Lower lobe of right lung (tissue), 2 donors: Measurements from ENCODE around the gene SYNE2. TPM values are rescaled to one million over a fixed set of nuclear protein-coding genes. Genes with fewer than 3 reads are reported as not detected.

Source experiments
- ATAC-seq, 2 donors: fragments of 200-7000 bp; cut with Tn5 transposase; one replicate each; pipeline ENCODE4 v1.9.1; 2020 to 2022; ENCODE audit warnings: mild to moderate bottlenecking in 2 of 2, moderate library complexity in 2 of 2
- DNase-seq: peaks from one replicate; pipeline ENCODE4 v3.0.0-alpha.2; 2020
- H3K27ac ChIP-seq: fragments of 200-600 bp; one replicate; pipeline ENCODE4 v1.8.0; 2022
- H3K27me3 ChIP-seq: fragments of 200-600 bp; one replicate; pipeline ENCODE4 v1.8.0; 2022; ENCODE audit warnings: low read depth
- H3K36me3 ChIP-seq: fragments of 200-600 bp; one replicate; pipeline ENCODE4 v1.8.0; 2022; ENCODE audit warnings: mild to moderate bottlenecking
- H3K4me1 ChIP-seq: fragments of 200-600 bp; one replicate; pipeline ENCODE4 v1.8.0; 2022
- H3K4me3 ChIP-seq: fragments of 200-600 bp; one replicate; pipeline ENCODE4 v1.8.0; 2022; ENCODE audit warnings: mild to moderate bottlenecking
- H3K9me3 ChIP-seq: fragments of 200-600 bp; one replicate; pipeline ENCODE4 v1.8.0; 2022
- CTCF ChIP-seq: fragments of 200-600 bp; IDR thresholded peaks from one replicate; pipeline ENCODE4 v1.8.0; 2022; ENCODE audit warnings: antibody characterized with exemption, mild to moderate bottlenecking
- intact Hi-C: fragments of 100-400 bp; cut with DNase I; formaldehyde crosslinking; loops from one replicate; pipeline ENCODE4 v1.11.0; 2022
- microRNA-seq: library from miRNA; unstranded; fragments of <30 nt; microRNA quantifications from one replicate; pipeline ENCODE4 v1.2.0, GENCODE V29; 2020; ENCODE audit warnings: borderline number of aligned reads
- total RNA-seq: library from RNA; stranded (reverse); fragmentation: NEBNext Ultra II Directional; extraction: Animal tissue kit (Norgen Biotek cat#: 25700); gene quantifications from one replicate; pipeline ENCODE4 v1.2.1, GENCODE V29; 2021
- donor health status: DM: no; HTN: yes; CAD: no; lungs with severe emphysema.

The SYNE2 gene
- total RNA-seq, 1 donor from 2014 or later = 129 TPM

GRCh38 chr14:64272019-64272418 is 419.2 kb downstream of the SYNE2 start:
- Histone ChIP-seq H3K4me3 (no peak overlapping the region), H3K27ac (no peak overlapping the region), H3K36me3 (no peaks in the 10 kb centered on the region), H3K4me1 (no peaks in the 10 kb centered on the region), H3K27me3 (no peaks in the 10 kb centered on the region), H3K9me3 (no peaks in the 10 kb centered on the region)
- ATAC-seq = no peak
- TF ChIP-seq CTCF = no peak
- intact Hi-C loops = no loop called here
- DNase-seq = no peak

Small RNAs within 50 kb of the gene (microRNA-seq; reads per million reads assigned to microRNA genes)
- not detected for gene MIR548H1

Other genes starting within 250 kb of the SYNE2 start
- 11.7 TPM for gene WDR89, start 211.1 kb upstream of the SYNE2 start, total RNA-seq
- 20.8 TPM for gene SGPP1, start 124.9 kb upstream of the SYNE2 start, total RNA-seq